WERI-Rb-1 (cell line): ENCODE data around the gene COL16A1.

Experiments used
- DNase-seq: peaks from one replicate; pipeline ENCODE4 v3.0.0-alpha.2; 2020
- H3K27ac ChIP-seq: fragments of 250-450 bp; sonication (Bioruptor Pico); 2 replicates; pipeline ENCODE4 v1.5.1; 2020; ENCODE audit warnings: mild to moderate bottlenecking, moderate library complexity
- H3K27me3 ChIP-seq: fragments of 250-450 bp; sonication (Bioruptor Pico); 2 replicates; pipeline ENCODE4 v1.5.1; 2021; ENCODE audit warnings: mild to moderate bottlenecking, low read depth, moderate library complexity; ENCODE audit not compliant: insufficient read depth, severe bottlenecking
- H3K36me3 ChIP-seq: fragments of 250-450 bp; sonication (Bioruptor Pico); 2 replicates; pipeline ENCODE4 v1.5.1; 2020; ENCODE audit warnings: mild to moderate bottlenecking, moderate library complexity
- H3K4me3 ChIP-seq: 2 replicates; pipeline ENCODE4 v1.5.1; 2011; ENCODE audit warnings: low read depth, mild to moderate bottlenecking, control low read depth, low read length
- H3K9me3 ChIP-seq: fragments of 250-450 bp; sonication (Bioruptor Pico); 2 replicates; pipeline ENCODE4 v1.5.1; 2021; ENCODE audit warnings: mild to moderate bottlenecking, moderate library complexity; ENCODE audit not compliant: severe bottlenecking
- CTCF ChIP-seq: IDR thresholded peaks from 2 replicates; pipeline ENCODE4 v1.5.1; 2011; ENCODE audit warnings: low read depth, mild to moderate bottlenecking, control low read depth, inconsistent platforms, low read length

COL16A1 gene

GRCh38 chr1:31703431-31704270, at the start of gene COL16A1:
Gene COL16A1 (minus strand): TSS chr1:31704017. CDS start chr1:31702193, 1,824 bp downstream.
- H3K4me3 ChIP-seq = no peak within 1 kb of the TSS
- H3K27ac ChIP-seq = no peak within 1 kb of the TSS
- no peaks in the 10 kb centered on the region for H3K27me3 ChIP-seq
- DNase-seq = no peak
- no peaks in the 10 kb centered on the region for H3K36me3 ChIP-seq
- no peaks in the 10 kb centered on the region for H3K9me3 ChIP-seq
- no peak for TF ChIP-seq CTCF

GRCh38 chr1:31752952-31753475, 49.2 kb upstream of the COL16A1 start:
- H3K9me3 ChIP-seq = no peaks in the 10 kb centered on the region
- no peak overlapping the region for H3K27ac ChIP-seq
- H3K36me3 ChIP-seq = peaks cover 15% of the 10 kb centered on the region
- no peak for TF ChIP-seq CTCF
- H3K27me3 ChIP-seq = no peaks in the 10 kb centered on the region
- no peak for DNase-seq
- H3K4me3 ChIP-seq = no peak overlapping the region

GRCh38 chr1:31752258-31752657, 48.4 kb upstream of the COL16A1 start:
- Histone ChIP-seq H3K9me3 (no peaks in the 10 kb centered on the region), H3K27ac (no peak overlapping the region), H3K4me3 (no peak overlapping the region), H3K27me3 (no peaks in the 10 kb centered on the region), H3K36me3 (peaks cover 14% of the 10 kb centered on the region)
- TF ChIP-seq CTCF = no peak
- no peak for DNase-seq

GRCh38 chr1:31751822-31752241, 48.0 kb upstream of the COL16A1 start:
- Histone ChIP-seq H3K36me3 (peaks cover 10% of the 10 kb centered on the region), H3K9me3 (no peaks in the 10 kb centered on the region), H3K27me3 (no peaks in the 10 kb centered on the region), H3K27ac (no peak overlapping the region), H3K4me3 (no peak overlapping the region)
- DNase-seq = no peak
- TF ChIP-seq CTCF = no peak

GRCh38 chr1:31750858-31751510, 47.2 kb upstream of the COL16A1 start:
- H3K9me3 ChIP-seq = no peaks in the 10 kb centered on the region
- H3K27ac ChIP-seq = no peak overlapping the region; the same call in 1 of the 2 replicates
- H3K4me3 ChIP-seq = no peak overlapping the region
- peak; percentile 46 for DNase-seq
- H3K36me3 ChIP-seq = peaks cover 1% of the 10 kb centered on the region
- H3K27me3 ChIP-seq = no peaks in the 10 kb centered on the region
- TF ChIP-seq CTCF = no peak
